Epithelial cell of prostate (primary cell): ENCODE results near the gene APEX1.
"Not testable (repeated sequence)": the region's sequence is repeated elsewhere in the genome, so short reads cannot be mapped to it uniquely, and the experiment has no call there.

Experiments used
- DNase-seq: peaks from one replicate; pipeline ENCODE4 v3.0.0-alpha.2; 2011; ENCODE audit warnings: low read depth, low spot score
- H3K27ac ChIP-seq: fragments of 450-650 bp; 2 replicates; pipeline ENCODE4 v1.5.1; 2017; ENCODE audit warnings: mild to moderate bottlenecking

The APEX1 gene

GRCh38 chr14:20434701-20435581 is 20.1 kb upstream of the APEX1 start:
- H3K27ac ChIP-seq: no peak overlapping the region
- DNase-seq: no peak

GRCh38 chr14:20435582-20436362 is 19.3 kb upstream of the APEX1 start, which contains the start of gene KLHL33:
Gene KLHL33 (minus strand): TSS chr14:20436166. CDS start chr14:20435811, 355 bp downstream.
- DNase-seq: no peak
- H3K27ac ChIP-seq: no peak within 1 kb of the TSS

- no peak for DNase-seq
- H3K27ac ChIP-seq: no peak overlapping the region
Measured at GRCh38 chr14:20436363-20436755, 18.7 kb upstream of the APEX1 start.

GRCh38 chr14:20438664-20439063 is 16.4 kb upstream of the APEX1 start:
- H3K27ac ChIP-seq: no peak overlapping the region
- no peak for DNase-seq

GRCh38 chr14:20440465-20440864 is 14.6 kb upstream of the APEX1 start:
- H3K27ac ChIP-seq: no peak overlapping the region
- no peak for DNase-seq

GRCh38 chr14:20440882-20441281 is 14.1 kb upstream of the APEX1 start:
- DNase-seq: no peak
- no peak overlapping the region for H3K27ac ChIP-seq

- DNase-seq: no peak
- H3K27ac ChIP-seq: no peak overlapping the region
Measured at GRCh38 chr14:20441461-20441860, 13.6 kb upstream of the APEX1 start.

GRCh38 chr14:20443650-20444049 is 11.4 kb upstream of the APEX1 start:
- H3K27ac ChIP-seq, DNase-seq: not testable (repeated sequence)

- no peak overlapping the region for H3K27ac ChIP-seq
- no peak for DNase-seq
Measured at GRCh38 chr14:20446889-20447288, 8.1 kb upstream of the APEX1 start.

GRCh38 chr14:20452831-20453230 is 2.2 kb upstream of the APEX1 start:
- not testable (repeated sequence) for H3K27ac ChIP-seq

GRCh38 chr14:20455355-20456300 is 602 bp downstream of the APEX1 start:
- DNase-seq: peak; percentile 55
- peak overlapping the region; percentile 92 for H3K27ac ChIP-seq

More at GRCh38 chr14:20452831-20453230, 2.2 kb upstream of the APEX1 start:
- DNase-seq: not testable (repeated sequence)

- DNase-seq: no peak
- H3K27ac ChIP-seq: no peak overlapping the region
Measured at GRCh38 chr14:20456971-20457370, 1.9 kb downstream of the APEX1 start.

- H3K27ac ChIP-seq: no peak overlapping the region
- no peak for DNase-seq
Measured at GRCh38 chr14:20458031-20458789, 3.2 kb downstream of the APEX1 start.

- H3K27ac ChIP-seq: peak overlapping the region; percentile 87
- DNase-seq: no peak
Measured at GRCh38 chr14:20460458-20461224, 5.6 kb downstream of the APEX1 start.

GRCh38 chr14:20461225-20462141 is 6.5 kb downstream of the APEX1 start, which contains the start of gene PIP4P1:
Gene PIP4P1 (minus strand): TSS chr14:20461434. CDS start chr14:20461325, 109 bp downstream.
- H3K27ac ChIP-seq: peak within 1 kb of the TSS; percentile 87
- DNase-seq: peak; percentile 100

- H3K27ac ChIP-seq: peak overlapping the region; percentile 94
- no peak for DNase-seq
Measured at GRCh38 chr14:20468764-20469241, 13.8 kb downstream of the APEX1 start.

GRCh38 chr14:20469242-20469889 is 14.3 kb downstream of the APEX1 start, which contains the start of gene PNP:
Gene PNP (plus strand): TSS chr14:20469406. CDS start chr14:20469525, 119 bp downstream.
- no peak for DNase-seq

More at GRCh38 chr14:20469242-20469889, 14.3 kb downstream of the APEX1 start, which contains the start of gene PNP:
- H3K27ac ChIP-seq: peak within 1 kb of the TSS; percentile 94
